SK-N-SH (cell line): Measurements from ENCODE around the gene TERT. TPM values are rescaled to one million over a fixed set of nuclear protein-coding genes. Genes with fewer than 3 reads are reported as not detected.

Experiments used
- CTCF ChIA-PET: fragments of 300-600, 350-600 bp; formaldehyde crosslinking; extraction: SDS; loops from one replicate; lab custom pipeline; 2021; lab: Yijun Ruan, JAX
- POLR2A ChIA-PET: fragments of 350-600 bp; sonication (Branson Sonifier 250); formaldehyde crosslinking; extraction: SDS; loops from one replicate; lab custom pipeline; 2020; ENCODE audit warnings: antibody characterized with exemption, inconsistent platforms; lab: Yijun Ruan, JAX
- DNase-seq: peaks from one replicate; pipeline ENCODE4 v3.0.0; 2012
- H2AFZ ChIP-seq: fragments of 200-600 bp; sonication (generic); 2 replicates; pipeline ENCODE4 v1.8.1; 2016; ENCODE audit warnings: antibody characterized with exemption, mild to moderate bottlenecking, low read depth
- H3F3A ChIP-seq: fragments of 200-600 bp; sonication (generic); replicated peaks from 2 replicates; pipeline ENCODE3; 2016; ENCODE audit warnings: antibody characterized with exemption, mild to moderate bottlenecking; ENCODE audit not compliant: insufficient read depth
- H3K27ac ChIP-seq, 2 experiments: fragments of 200-500 bp in 1 of 2; fragments of 200-600 bp in 1 of 2; sonication (Bioruptor generic) in 1 of 2; sonication (generic), shearing (Covaris generic) in 1 of 2; 2 replicates each; pipeline versions ENCODE4 v1.5.1 to v1.6.1; 2014 to 2016; ENCODE audit warnings: low read depth in 2 of 2, inconsistent platforms in 1 of 2, low read length in 1 of 2, mild to moderate bottlenecking in 1 of 2, mixed read lengths in 1 of 2
- H3K27me3 ChIP-seq: fragments of 200-600 bp; sonication (generic), shearing (Covaris generic); 2 replicates; pipeline ENCODE4 v1.6.1; 2016; ENCODE audit warnings: mixed run types; ENCODE audit not compliant: insufficient read depth
- H3K36me3 ChIP-seq, 2 experiments: fragments of 200-500 bp in 1 of 2; fragments of 200-600 bp in 1 of 2; sonication (Bioruptor generic) in 1 of 2; sonication (generic) in 1 of 2; replicated peaks in 1 of 2; 2 replicates each; pipeline versions ENCODE3 to v1.5.1; 2014 to 2016; ENCODE audit warnings: low read length in 1 of 2, mild to moderate bottlenecking in 1 of 2; ENCODE audit not compliant: insufficient read depth in 2 of 2, control insufficient read depth in 1 of 2
- H3K4me1 ChIP-seq, 2 experiments: fragments of 200-500 bp in 1 of 2; fragments of 200-600 bp in 1 of 2; sonication (Bioruptor generic) in 1 of 2; sonication (generic), shearing (Covaris generic) in 1 of 2; 2 replicates each; pipeline versions ENCODE4 v1.5.1 to v1.6.1; 2014 to 2016; ENCODE audit warnings: low read depth in 1 of 2, low read length in 1 of 2, mixed run types in 1 of 2; ENCODE audit not compliant: insufficient read depth in 2 of 2, control insufficient read depth in 1 of 2
- H3K4me2 ChIP-seq: fragments of 200-600 bp; sonication (generic), shearing (Covaris generic); 2 replicates; pipeline ENCODE4 v1.6.1; 2017; ENCODE audit warnings: mixed run types
- H3K4me3 ChIP-seq, 2 experiments: fragments of 200-500 bp in 1 of 2; fragments of 200-600 bp in 1 of 2; sonication (Bioruptor generic) in 1 of 2; sonication (generic), shearing (Covaris generic) in 1 of 2; 2 replicates each; pipeline versions ENCODE4 v1.5.1 to v1.8.1; 2014 to 2016; ENCODE audit warnings: low read depth in 2 of 2, inconsistent platforms in 1 of 2, low read length in 1 of 2, mild to moderate bottlenecking in 1 of 2, mixed read lengths in 1 of 2, moderate library complexity in 1 of 2
- H3K79me2 ChIP-seq: fragments of 200-600 bp; sonication (generic); 2 replicates; pipeline ENCODE4 v1.8.1; 2017; ENCODE audit warnings: mild to moderate bottlenecking; ENCODE audit not compliant: insufficient read depth
- H3K9ac ChIP-seq: fragments of 200-600 bp; sonication (generic); 2 replicates; pipeline ENCODE4 v1.6.1; 2017; ENCODE audit warnings: mixed run types
- H3K9me2 ChIP-seq: fragments of 200-600 bp; sonication (generic); 2 replicates; pipeline ENCODE4 v1.6.1; 2017; ENCODE audit warnings: mixed run types
- H3K9me3 ChIP-seq: fragments of 200-600 bp; sonication (generic); 2 replicates; pipeline ENCODE4 v1.6.1; 2017; ENCODE audit warnings: mixed run types, mild to moderate bottlenecking, moderate library complexity
- H4K20me1 ChIP-seq: fragments of 200-600 bp; sonication (generic); 2 replicates; pipeline ENCODE4 v1.6.1; 2017; ENCODE audit warnings: mild to moderate bottlenecking, mixed run types; ENCODE audit not compliant: insufficient read depth
- CTCF ChIP-seq: fragments of 200-600 bp; sonication (generic); IDR thresholded peaks from 2 replicates; pipeline ENCODE4 v1.6.1; 2017; ENCODE audit warnings: antibody characterized with exemption, mild to moderate bottlenecking, moderate library complexity
- EP300 ChIP-seq, 2 experiments: IDR thresholded peaks; 2 replicates each; pipeline versions ENCODE4 v1.4.0 to v1.6.1; 2012; ENCODE audit warnings: borderline replicate concordance in 1 of 2, low read depth in 1 of 2, low read length in 1 of 2
- FOSL2 ChIP-seq: IDR thresholded peaks from 2 replicates; pipeline ENCODE4 v1.4.0; 2012; ENCODE audit warnings: low read depth, mild to moderate bottlenecking, moderate library complexity, borderline replicate concordance
- FOXJ3 ChIP-seq: sonication (generic); formaldehyde crosslinking; IDR thresholded peaks from 2 replicates; pipeline ENCODE4 v1.5.1; 2020; ENCODE audit warnings: mild to moderate bottlenecking, missing genetic modification reagents
- GATA2 ChIP-seq: sonication (generic); formaldehyde crosslinking; IDR thresholded peaks from 2 replicates; pipeline ENCODE4 v1.5.0; 2020; ENCODE audit warnings: mild to moderate bottlenecking, missing genetic modification reagents
- MEF2A ChIP-seq: IDR thresholded peaks from 2 replicates; pipeline ENCODE4 v1.4.0; 2012; ENCODE audit warnings: low read depth, borderline replicate concordance
- MXI1 ChIP-seq: IDR thresholded peaks from 2 replicates; pipeline ENCODE4 v1.6.1; 2012; ENCODE audit warnings: mild to moderate bottlenecking, low read depth, low read length, improper control_type of control experiment
- NFIC ChIP-seq: IDR thresholded peaks from 2 replicates; pipeline ENCODE4 v1.4.0; 2012; ENCODE audit warnings: borderline replicate concordance
- NRF1 ChIP-seq: IDR thresholded peaks from 2 replicates; pipeline ENCODE4 v1.6.1; 2012; ENCODE audit warnings: low read depth, mild to moderate bottlenecking, low read length
- RAD21 ChIP-seq: IDR thresholded peaks from 2 replicates; pipeline ENCODE4 v1.6.1; 2012; ENCODE audit warnings: mild to moderate bottlenecking, low read length
- REST ChIP-seq: IDR thresholded peaks from 2 replicates; pipeline ENCODE4 v1.6.1; 2012; ENCODE audit warnings: mild to moderate bottlenecking, low read depth, low read length, moderate library complexity
- SIN3A ChIP-seq: IDR thresholded peaks from 2 replicates; pipeline ENCODE4 v1.6.1; 2012; ENCODE audit warnings: low read depth, mild to moderate bottlenecking, low read length, moderate library complexity, borderline replicate concordance
- TAF1 ChIP-seq: IDR thresholded peaks from 2 replicates; pipeline ENCODE4 v1.6.1; 2012; ENCODE audit warnings: low read depth, mild to moderate bottlenecking, low read length, moderate library complexity, borderline replicate concordance
- TEAD4 ChIP-seq: IDR thresholded peaks from 2 replicates; pipeline ENCODE4 v1.4.0; 2012; ENCODE audit warnings: mild to moderate bottlenecking, borderline replicate concordance; ENCODE audit not compliant: insufficient read depth
- ZBTB33 ChIP-seq: IDR thresholded peaks from 2 replicates; pipeline ENCODE4 v1.4.0; 2012; ENCODE audit warnings: low read depth, borderline replicate concordance
- WGBS: methylation state at CpG from one replicate; pipeline ENCODE4 v1.1.6; 2017; ENCODE audit warnings: low lambda C conversion rate; 5-methylcytosine and 5-hydroxymethylcytosine counted together
- polyA plus RNA-seq, 3 experiments: library from polyadenylated mRNA; depleted of rRNA; stranded (reverse); fragments of >200 nt; gene quantifications; 2 replicates each; pipeline ENCODE4 v1.2.3, GENCODE V29; 2012
- TF ChIP-seq, protein P1 (sequence below): IDR thresholded peaks from 2 replicates; pipeline ENCODE4 v1.4.0; 2012; ENCODE audit warnings: low read depth
- TF ChIP-seq, protein P2 (sequence below): fragments of 150-350 bp; IDR thresholded peaks from 2 replicates; pipeline ENCODE4 v1.6.1; 2016; ENCODE audit warnings: mild to moderate bottlenecking, low read depth, low read length

Gene TERT
- polyA plus RNA-seq, 1 of the 3 experiments (the other 2 are of a cell fraction) = 2.4 TPM

DNA sequence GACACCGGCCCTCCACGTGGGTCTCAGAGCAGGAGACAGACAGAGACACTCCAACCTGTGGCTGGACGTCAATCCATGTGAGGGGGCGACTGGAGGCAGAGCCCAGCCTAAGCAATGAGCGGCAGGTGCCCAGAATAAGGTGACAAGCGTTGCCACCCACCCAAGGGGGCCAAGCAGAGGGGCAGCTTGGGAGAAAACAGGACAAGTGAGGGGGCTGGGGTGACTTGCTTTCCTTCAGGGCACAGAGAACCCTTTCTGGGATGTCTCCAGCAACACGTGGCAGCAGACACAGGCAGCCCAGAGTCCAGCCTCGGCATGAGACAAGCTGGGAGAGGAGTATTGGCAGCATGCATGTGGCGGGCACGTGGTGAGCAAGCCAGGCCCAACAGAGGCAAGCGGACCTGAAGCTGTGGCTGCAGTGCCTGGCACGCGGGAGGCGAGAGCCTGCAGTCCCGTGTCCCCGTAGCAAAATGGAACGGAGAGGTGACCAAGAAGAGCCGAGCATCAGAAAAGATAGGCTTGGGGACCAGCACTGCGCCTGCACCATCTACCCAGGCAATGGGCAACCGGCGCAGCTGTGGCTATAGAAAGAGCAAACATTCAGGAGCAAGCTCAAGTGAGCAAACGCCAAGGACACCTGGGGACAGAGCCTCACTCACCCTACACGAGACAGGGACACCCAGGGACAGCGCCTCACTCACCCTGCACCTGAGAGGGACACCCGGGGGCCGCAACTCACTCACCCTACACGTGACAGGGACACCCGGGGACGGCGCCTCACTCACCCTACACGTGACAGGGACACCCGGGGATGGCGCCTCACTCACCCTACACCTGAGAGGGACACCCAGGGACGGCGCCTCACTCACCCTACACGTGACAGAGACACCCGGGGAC, 6.2 kb downstream of the TERT start:
- TF ChIP-seq TEAD4 = no peak
- no peak for TF ChIP-seq SIN3A
- H3K36me3 ChIP-seq = no peaks in the 10 kb centered on the region
- H3F3A ChIP-seq = no peaks in the 10 kb centered on the region
- WGBS = 79% methylated on average over 34 of the region's 37 CpGs
- no peak overlapping the region for H3K4me2 ChIP-seq
- no peak overlapping the region for H3K9ac ChIP-seq
- H3K79me2 ChIP-seq = no peaks in the 10 kb centered on the region
- H3K9me2 ChIP-seq = no peaks in the 10 kb centered on the region
- H3K9me3 ChIP-seq = no peaks in the 10 kb centered on the region
- no peak overlapping the region for H3K27ac ChIP-seq
- H2AFZ ChIP-seq = no peak overlapping the region
- DNase-seq = no peak
- ChIA-PET CTCF (no interaction called here), POLR2A (no interaction called here)
- H3K4me3 ChIP-seq = no peak overlapping the region
- no peaks in the 10 kb centered on the region for H3K4me1 ChIP-seq
- peaks cover 6% of the 10 kb centered on the region for H3K27me3 ChIP-seq
- H4K20me1 ChIP-seq = no peaks in the 10 kb centered on the region

GRCh38 chr5:1285883-1286291, 9.0 kb downstream of the TERT start:
- Histone ChIP-seq H3K9me2 (no peaks in the 10 kb centered on the region), H3K4me2 (no peak overlapping the region), H3K36me3 (no peaks in the 10 kb centered on the region), H3K9me3 (no peaks in the 10 kb centered on the region), H2AFZ (no peak overlapping the region), H3K27ac (no peak overlapping the region), H3K79me2 (no peaks in the 10 kb centered on the region), H3K4me3 (no peak overlapping the region), H3F3A (no peaks in the 10 kb centered on the region), H4K20me1 (no peaks in the 10 kb centered on the region), H3K4me1 (no peaks in the 10 kb centered on the region), H3K9ac (no peak overlapping the region), H3K27me3 (no peaks in the 10 kb centered on the region)
- POLR2A ChIA-PET = no interaction called here
- CTCF ChIA-PET = interaction anchor here (0.7 kb wide), 1 partner anchor 8 kb away, joined by 3 read pairs; no protein-coding TSS in a partner anchor
- no peak for DNase-seq
- 63% methylated on average over 17 of the region's 25 CpGs for WGBS
- TF ChIP-seq ZBTB33 (no peak), NRF1 (no peak), GATA2 (CRISPR knock-in tag) (no peak), RAD21 (no peak), FOSL2 (no peak), FOXJ3 (CRISPR knock-in tag) (no peak), REST (no peak), TAF1 (no peak), MXI1 (no peak), EP300 (IDR thresholded peaks at IDR 0.05; ENCODE audit: borderline replicate concordance in 1 of 2, low read depth in 1 of 2, low read length in 1 of 2) (no peak), CTCF (no peak), MEF2A (no peak), NFIC (no peak)
- TF ChIP-seq, protein P1, sequence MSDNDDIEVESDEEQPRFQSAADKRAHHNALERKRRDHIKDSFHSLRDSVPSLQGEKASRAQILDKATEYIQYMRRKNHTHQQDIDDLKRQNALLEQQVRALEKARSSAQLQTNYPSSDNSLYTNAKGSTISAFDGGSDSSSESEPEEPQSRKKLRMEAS = no peak
- TF ChIP-seq, protein P2, sequence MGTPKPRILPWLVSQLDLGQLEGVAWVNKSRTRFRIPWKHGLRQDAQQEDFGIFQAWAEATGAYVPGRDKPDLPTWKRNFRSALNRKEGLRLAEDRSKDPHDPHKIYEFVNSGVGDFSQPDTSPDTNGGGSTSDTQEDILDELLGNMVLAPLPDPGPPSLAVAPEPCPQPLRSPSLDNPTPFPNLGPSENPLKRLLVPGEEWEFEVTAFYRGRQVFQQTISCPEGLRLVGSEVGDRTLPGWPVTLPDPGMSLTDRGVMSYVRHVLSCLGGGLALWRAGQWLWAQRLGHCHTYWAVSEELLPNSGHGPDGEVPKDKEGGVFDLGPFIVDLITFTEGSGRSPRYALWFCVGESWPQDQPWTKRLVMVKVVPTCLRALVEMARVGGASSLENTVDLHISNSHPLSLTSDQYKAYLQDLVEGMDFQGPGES = no peak
